ENCODE results near the gene CBX8.

- TF ChIP-seq ZNF671 (CRISPR knock-in tag; IDR thresholded peaks at IDR 0.05) (no peak), CTCF (IDR thresholded peaks at IDR 0.05) (no peak), ETV6 (CRISPR knock-in tag; IDR thresholded peaks at IDR 0.05) (no peak), NFYB (CRISPR knock-in tag; conservative IDR thresholded peaks at IDR 0.05; ENCODE audit: low read depth) (no peak), ZBTB21 (CRISPR knock-in tag; IDR thresholded peaks at IDR 0.05; ENCODE audit: borderline replicate concordance) (no peak)
Measured at GRCh38 chr17:79842656-79843473, 46.0 kb upstream of the CBX8 start.

All from WTC11 (cell line).